ENCODE data around the gene JMY.
A peak's percentile ranks its signal among the peaks of the same experiment; 100 is the strongest.

The JMY gene, protein sequence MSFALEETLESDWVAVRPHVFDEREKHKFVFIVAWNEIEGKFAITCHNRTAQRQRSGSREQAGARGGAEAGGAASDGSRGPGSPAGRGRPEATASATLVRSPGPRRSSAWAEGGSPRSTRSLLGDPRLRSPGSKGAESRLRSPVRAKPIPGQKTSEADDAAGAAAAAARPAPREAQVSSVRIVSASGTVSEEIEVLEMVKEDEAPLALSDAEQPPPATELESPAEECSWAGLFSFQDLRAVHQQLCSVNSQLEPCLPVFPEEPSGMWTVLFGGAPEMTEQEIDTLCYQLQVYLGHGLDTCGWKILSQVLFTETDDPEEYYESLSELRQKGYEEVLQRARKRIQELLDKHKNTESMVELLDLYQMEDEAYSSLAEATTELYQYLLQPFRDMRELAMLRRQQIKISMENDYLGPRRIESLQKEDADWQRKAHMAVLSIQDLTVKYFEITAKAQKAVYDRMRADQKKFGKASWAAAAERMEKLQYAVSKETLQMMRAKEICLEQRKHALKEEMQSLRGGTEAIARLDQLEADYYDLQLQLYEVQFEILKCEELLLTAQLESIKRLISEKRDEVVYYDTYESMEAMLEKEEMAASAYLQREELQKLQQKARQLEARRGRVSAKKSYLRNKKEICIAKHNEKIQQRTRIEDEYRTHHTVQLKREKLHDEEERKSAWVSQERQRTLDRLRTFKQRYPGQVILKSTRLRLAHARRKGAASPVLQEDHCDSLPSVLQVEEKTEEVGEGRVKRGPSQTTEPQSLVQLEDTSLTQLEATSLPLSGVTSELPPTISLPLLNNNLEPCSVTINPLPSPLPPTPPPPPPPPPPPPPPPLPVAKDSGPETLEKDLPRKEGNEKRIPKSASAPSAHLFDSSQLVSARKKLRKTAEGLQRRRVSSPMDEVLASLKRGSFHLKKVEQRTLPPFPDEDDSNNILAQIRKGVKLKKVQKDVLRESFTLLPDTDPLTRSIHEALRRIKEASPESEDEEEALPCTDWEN

DNA sequence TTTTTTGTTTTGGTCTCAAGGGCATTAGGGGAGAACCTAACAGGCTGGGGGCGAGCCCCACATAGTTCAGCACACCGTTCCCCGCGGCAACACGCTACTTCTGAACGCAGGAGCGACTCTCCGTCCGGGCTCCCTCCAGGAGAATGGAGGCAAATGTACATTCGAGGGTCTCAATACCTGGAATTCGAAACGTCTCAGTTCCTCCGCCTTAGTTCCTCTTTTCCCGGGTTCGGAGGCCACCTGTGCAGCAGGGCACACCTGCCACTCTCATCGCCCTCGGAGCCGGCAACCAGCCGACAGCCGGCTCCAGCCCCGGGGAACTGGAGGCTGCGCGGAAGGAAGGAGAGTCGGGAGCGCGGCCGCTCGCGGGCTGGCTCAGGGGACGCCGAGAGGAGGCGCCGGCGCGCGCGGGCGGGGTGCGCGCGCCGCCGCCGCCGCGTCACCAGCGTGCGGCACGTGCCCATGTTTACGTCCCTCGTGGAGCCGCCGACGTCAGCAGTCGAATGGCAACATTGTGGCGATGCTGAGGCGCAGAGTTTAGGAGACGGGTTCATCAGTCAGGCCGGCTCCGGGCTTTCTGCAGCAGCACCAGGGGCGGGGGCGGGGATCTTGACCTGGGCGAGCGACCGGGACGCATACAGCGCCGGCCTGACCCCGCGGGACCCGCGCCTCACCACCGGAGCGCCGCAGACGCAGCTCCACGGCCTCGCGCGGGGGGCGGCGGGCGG is at the start of gene JMY:
Gene JMY, plus strand, starts transcription at position 498 of the 728 bp plus-strand sequence. CDS start 520 bp downstream, outside the sequence.
- peak; percentile 50 to 87 for DNase-seq

DNA sequence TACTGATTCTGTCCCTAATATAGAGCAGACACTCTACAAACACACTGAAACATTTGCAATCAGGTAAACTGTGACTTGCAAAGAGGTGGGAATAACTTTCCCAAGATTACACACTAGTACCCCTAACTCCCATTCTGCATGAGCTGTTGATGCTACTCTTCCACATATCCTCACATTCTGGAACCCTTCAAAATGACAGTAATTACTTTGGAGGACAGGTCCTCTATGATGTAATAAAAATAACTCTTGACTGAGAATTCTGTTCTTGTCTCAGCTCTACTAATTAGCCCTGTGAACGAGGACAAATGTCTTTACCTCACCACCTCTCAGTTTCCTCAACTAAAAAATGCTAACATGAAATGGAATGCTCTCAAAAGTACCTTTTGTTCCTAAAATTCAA is 49.5 kb upstream of the JMY start:
- no peak for DNase-seq

DNA sequence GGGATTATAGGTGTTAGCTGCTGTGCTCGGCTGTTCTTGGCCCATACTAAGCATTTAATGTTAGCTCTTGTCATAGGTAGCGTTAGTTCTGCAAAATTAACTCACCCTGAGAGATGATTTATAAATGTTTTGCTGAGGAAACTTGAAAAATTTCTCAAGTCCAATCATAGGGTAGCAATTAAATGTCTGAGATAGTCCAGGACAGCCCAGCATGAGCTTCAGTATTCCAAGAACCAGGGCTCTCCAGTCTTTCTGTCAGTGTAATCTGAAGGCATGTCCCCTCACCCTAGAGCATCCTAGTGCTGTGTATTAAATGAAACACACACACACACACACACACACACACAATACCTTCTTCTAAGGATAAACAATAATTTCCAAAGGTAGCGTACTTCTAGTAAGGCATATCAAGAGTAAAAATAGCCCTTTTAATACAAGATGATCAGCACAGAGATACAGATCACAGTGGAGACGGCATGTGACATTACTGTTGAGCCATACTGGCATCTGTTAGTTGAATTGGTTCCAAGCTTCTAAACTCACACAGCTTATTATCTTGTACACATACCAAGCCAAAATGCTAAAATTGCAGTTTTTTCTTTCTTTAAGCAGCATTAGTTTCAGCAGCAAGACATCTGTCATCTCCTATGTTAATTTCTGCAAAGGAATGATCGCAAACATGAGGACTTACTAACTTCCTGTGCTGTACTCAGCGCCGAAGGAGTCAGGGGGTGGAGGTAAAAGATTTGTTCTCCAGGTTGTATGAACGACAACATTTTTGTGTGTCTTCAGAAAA is 46.3 kb upstream of the JMY start:
- DNase-seq, result peak in 1 of 2 experiments; percentile 59

DNA sequence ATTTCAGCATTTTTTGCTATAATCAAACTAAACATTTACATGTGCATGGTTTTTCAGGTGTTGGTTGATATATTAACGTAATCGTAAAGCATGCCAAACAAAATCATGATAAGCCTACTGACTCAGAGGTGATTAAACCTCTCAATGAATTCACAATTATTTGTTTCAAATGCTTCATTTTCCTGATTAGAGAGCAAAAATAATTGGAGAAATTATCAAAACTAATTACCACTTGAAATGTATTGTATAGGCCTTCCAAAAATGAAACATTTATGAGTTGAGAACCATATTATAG is 45.7 kb upstream of the JMY start:
- no peak for DNase-seq

DNA sequence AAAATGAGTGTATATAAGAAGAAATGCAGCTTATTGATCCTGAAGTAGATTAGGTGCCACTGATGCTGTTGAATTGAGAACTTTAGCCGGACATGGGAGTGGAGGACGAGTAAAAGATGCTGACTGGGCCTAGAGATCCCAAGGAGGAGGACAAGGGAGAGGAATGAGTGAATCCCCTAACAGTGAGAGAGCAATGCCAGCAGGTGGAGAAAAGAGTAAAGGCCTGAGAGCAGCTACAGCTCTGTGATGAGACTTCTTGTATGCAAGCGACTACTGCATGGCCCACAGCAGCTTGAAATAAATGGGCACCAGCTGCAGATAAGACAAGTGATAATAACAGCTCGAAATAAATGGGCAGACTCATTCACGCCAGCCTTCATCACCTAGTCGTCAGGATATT is 44.5 kb upstream of the JMY start:
- DNase-seq, result no peak

DNA sequence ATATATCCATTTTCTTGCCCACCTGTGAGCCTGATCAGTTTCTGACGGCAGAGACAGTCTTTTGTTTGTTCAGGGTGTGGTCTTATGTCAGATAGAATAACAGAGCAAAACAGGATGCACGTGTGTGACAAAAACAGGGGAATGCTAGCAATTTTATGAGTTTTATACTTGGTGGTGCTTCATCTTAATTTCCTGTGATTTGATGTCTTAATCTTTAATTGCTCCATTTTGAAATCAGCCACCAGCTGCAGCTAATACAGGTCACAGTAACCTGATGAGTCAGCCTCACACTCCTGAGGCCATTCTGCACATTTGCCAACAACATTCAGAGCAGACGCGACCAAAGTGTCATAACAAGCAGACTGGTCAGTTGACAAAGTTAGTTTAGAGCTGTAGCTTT is 42.3 kb upstream of the JMY start:
- DNase-seq, result no peak

DNA sequence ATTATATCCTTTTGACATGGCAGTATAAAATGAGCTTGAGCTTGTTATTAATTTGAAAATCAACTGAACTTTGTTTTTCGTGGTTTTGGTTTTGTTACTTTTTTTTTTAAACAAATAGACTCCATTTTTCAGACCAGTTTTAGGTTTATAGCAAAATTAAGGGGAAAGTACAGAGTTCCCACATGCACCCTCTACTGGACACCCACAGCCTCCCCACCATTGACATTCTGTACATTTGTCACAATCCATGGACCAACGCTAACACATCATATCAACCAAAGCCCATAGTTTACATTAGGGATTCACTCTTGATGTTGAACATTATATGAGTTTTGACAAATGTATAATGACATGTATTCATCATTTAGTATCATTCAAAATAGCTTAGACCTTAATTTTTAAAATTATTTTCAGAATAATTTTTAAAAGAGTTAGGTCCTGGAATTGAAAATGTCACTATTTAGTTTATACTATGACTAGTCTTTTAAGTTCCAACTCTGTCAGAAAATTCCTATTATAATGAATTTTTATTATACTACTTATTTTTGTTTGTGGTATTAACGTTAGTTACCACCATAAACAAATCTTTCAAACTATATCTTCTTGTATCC is 35.3 kb upstream of the JMY start:
- DNase-seq, result peak in 1 of 2 experiments; percentile 2

DNA sequence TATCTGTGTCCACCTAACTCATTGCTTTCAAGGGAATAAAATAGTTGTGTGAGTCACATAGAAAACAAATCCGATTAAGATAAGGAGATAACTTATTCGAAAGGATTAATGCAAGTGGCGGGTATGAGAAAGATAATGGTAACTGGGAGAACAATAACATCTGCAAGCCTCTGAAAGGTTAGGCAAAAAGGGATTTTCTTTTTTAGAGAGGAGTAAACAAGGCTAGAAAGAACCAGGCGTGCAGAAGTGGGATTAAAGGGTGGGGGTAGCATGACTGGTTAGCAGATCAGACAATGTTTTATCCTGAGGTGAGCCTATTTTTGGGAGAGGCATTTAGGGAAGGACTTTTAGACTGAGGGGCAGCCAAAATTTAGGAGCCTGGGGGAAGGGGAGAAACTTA is 34.7 kb upstream of the JMY start:
- no peak for DNase-seq

DNA sequence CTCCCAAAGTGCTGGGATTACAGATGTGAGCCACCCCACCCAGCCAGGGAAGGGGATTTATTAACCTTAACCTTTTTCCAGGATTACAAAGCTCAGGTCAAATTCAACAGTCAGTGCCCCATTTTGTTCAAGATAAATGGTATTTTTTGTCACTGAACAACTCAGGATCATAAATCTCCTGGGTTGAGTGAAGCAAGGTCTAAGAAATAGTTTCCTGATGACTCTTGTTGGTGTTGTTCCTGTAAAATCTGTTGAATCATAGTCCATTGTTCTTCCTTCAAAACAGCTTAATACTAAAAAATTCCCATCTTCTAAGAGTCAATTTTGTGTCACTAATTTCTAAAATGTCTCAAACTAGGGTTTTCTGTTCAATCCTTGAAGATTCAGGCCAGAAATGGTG is 33.9 kb upstream of the JMY start:
- DNase-seq, result no peak

DNA sequence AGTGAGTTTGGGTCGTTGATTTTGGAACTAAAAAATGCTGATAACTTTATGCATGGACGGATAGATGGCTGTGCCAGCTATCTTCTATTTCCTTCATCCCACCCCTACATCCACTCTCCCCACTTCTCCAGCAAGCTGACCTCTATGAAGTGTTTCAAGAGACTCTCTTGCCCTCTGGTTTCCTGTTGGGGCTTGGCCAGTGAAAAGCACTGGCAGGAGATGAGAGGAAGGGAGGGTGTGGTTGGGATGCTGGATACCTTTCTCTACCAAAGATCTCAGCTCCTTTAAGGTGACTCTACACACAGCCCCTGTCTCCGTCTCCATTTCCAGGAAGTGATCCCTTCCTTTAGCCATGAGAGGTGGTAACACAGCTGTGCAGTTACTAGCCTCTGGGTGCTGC is 30.0 kb upstream of the JMY start:
- DNase-seq, result no peak

DNA sequence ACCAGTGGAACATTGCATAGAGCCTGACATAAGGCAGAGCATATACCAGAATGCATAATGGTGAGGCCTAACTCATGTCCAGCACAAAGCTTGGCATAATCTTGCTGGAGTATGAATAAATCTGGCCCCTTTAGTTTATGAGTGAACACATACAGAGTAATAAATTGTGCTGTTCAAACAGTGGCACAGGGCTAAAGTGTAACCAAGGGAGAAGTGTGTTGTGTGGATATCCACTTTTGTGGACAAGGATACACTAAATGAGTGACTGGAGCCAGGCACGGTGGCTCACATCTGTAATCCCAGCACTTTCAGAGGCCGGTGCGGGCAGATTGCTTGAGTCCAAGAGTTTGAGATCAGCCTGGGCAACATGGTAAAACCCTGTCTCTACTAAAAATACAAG is 29.4 kb upstream of the JMY start:
- no peak for DNase-seq

DNA sequence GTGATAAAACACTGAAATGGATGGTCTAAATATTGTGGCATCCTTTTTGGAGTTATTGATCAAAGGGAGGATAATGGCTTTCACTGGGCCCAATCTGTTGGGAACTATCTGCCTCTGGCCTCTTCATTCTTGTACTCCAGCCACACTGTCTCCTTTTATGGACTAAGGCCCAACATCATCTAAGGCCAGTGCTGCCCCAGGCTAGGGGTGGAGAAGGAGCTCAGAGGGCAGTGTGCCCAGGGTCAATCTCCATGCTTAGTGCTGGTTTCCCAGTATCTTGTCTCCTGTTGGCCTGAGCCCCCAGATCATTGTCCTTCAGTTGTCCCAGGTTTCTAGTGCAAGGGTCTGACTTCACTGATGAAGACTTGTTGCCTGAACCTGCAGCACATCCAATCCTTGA is 26.4 kb upstream of the JMY start:
- no peak for DNase-seq

DNA sequence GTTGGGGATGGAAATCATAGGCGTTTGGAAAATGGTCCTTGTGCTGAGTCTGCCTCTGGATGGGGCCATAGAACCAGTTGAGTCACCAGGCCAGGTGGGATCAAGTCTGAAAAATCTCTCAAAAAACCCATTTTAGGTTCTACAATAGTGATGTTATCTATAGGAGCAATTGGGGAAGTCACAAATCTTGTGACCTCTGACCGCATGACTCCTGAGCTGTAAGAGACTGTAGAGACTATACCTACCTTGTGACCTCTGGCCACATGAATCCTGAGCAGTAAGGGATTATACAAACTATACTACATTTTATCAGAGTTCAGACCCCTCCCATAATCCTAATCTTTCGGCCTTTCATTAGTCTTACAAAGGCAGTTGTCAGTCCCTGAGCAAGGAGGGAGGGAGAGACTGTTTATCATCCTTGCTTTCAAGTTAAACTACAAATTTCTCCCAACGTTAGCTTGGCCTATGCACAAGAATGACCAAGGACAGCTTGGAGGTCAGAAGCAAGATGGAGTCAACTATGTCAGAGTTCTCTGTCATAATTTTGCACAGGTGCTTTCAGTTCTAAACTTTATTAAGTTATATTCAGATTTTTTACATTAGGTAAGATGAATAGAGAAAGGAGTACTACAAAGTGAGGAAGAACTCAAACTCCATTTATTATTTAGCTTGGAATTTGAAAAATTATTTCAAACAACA is 11.5 kb upstream of the JMY start:
- no peak for DNase-seq

DNA sequence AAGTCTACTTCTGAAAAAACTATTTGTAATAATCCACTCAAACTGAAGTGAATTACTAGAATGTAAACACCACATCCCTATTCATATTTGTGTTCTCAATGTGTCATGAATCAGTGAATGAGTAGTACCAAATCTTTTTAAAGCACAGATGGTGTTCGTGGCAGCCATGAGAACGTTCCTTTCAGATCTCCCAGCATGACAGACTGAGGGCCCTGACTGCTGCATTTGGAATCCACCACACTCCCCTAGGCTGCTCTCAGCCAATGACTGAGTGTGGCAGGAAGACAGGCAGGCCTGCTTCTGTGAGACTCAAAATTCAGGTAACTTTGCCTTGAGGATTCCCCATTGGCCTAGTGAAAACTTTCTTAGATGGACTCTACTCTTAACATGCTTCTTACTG is 10.9 kb upstream of the JMY start:
- DNase-seq, result peak in 1 of 2 experiments; percentile 37

DNA sequence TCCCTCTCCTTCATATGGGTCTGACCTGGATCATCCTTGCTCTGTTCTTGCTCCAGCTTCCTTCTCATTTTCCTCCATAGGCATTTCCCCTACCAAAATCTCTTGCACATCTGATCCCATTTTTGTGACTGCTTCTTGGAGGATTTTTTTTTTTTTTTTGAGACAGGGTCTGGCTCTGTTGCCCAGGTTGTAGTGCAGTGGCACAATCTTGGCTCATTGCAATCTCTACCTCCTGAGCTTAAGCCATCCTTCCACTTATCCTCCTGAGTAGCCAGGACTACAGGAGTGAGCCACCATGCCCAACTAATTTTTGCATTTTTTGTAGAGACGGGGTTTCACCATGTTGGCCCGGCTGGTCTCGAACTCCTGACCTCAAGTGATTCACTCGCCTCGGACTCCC is 10.5 kb upstream of the JMY start:
- no peak for DNase-seq

DNA sequence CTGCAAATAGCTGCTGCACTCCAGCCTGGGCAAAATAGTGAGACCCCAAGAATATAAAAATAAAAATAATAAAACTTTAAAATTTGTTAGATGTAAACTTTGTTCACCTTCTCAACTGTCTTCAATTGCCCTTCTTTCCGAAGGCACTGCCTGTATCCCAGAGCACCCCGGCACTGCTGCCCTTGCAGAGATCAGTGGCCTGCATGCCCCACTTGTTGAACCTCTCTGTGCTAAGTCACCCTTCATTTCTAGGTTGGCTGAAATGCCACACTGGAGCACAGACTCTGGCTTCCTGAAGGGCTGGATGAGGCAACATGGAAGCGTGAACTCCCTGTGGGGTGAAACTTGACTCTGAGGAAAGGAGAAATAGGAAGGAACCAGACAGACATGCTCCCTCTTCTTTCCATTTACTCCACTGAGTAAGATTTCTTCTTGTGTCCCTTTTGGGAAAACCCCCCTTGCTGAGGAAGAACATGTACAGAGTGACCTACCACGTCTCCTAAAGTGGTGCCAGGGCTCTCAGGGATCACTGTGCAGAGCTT is 8.4 kb upstream of the JMY start:
- DNase-seq, result no peak

DNA sequence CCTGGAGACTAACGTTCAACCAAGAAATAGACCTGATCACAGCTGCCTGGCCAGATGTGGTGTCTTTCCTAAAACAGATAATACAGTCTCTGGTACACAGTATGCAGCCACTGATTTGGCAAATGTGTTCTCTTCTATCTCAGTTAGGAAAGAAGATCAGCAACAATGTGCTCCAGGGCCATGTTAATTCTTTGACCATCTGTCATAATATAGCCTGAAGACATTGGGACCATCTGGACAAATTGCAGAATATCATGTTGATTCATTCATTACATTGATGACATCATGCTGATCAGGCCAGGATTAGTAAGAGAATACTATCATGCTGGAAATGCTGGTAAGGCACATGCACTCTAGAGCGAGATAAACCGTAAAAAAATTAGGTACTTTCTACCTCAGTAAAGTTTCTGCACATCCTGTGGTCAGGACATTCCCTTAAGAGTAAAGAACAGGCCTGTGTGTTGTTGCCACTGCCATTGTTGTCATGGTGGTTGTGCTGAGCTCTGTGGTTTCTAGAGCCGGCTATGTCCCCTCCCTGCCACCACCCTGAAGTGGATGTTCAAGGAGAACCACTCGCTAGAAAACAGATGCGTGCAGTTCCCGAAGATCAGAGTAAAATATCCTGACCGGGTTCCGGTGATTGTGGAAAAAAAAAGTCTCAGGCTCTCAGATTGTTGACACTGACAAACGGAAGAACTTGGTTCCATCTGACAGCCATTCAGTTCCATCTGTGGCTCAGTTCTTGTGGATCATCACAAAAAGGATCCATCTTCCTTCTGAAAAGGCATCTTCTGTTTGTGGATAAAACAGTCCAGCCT is 6.4 kb upstream of the JMY start:
- DNase-seq, result peak; percentile 33 to 80

DNA sequence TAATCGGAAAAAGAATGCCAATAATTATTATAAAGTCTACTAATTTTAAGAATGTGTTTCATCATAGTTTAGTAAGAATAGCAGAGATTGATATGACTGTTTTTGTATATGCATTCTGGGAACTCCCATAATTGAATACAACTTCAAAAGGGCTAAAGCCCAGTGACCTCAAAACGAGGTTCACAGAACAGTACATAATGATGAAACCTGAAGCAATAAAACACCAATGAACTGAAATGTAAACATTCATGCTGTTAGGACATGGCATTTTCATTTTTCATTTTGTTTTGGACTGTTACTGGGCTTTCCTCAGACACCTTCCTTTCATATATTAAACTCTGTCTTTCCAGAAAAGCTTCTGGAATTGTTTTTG is 684 bp upstream of the JMY start:
- DNase-seq, result no peak

DNA sequence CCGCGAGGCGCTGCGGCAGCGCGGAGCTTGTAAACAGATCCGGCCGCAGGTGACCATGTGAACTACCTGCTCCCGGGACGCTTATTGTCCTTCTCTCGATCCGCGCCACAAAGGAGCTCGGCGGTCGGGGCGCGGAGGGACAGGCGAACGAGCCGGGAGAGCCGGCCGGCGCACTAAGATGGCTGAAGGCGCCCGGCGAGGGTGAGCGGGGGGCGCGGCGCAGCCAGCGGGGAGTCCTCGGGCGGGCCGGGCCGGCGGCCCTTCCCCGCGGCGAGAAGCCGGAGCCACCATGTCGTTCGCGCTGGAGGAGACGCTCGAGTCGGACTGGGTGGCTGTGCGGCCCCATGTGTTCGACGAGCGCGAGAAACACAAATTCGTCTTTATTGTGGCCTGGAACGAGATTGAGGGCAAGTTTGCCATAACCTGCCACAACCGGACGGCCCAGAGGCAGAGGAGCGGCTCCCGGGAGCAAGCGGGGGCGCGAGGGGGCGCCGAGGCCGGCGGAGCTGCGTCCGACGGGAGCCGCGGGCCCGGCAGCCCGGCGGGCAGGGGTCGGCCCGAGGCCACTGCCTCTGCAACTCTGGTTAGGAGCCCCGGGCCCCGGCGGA is 535 bp downstream of the JMY start:
- peak in 1 of 2 experiments; percentile 20 for DNase-seq

Measured in NCI-H446 (cell line).